Breast epithelium (tissue), 4 donors: Measurements from ENCODE around the gene HKDC1. TPM values are rescaled to one million over a fixed set of nuclear protein-coding genes. Genes with fewer than 3 reads are reported as not detected.

Experiments used
- DNase-seq, 2 donors: peaks; one replicate each; pipeline ENCODE4 v3.0.0-alpha.2; 2019; ENCODE audit warnings: low spot score in 2 of 2
- H3K27ac ChIP-seq, 2 donors: fragments of 200-600 bp; sonication (generic) in 1 of 2; one replicate each; pipeline ENCODE4 v1.5.1; 2016 to 2019; ENCODE audit warnings: mild to moderate bottlenecking in 1 of 2
- H3K27me3 ChIP-seq, 2 donors: fragments of 200-600 bp; sonication (generic) in 1 of 2; one replicate each; pipeline versions ENCODE4 v1.5.1 to v1.6.0; 2017 to 2019; ENCODE audit warnings: control low read depth in 1 of 2, mild to moderate bottlenecking in 1 of 2
- H3K36me3 ChIP-seq: fragments of 200-600 bp; one replicate; pipeline ENCODE4 v1.5.1; 2019
- H3K4me1 ChIP-seq, 2 donors: fragments of 200-600 bp; sonication (generic); one replicate each; pipeline ENCODE4 v1.5.1; 2016 to 2019; ENCODE audit warnings: control low read depth in 1 of 2
- H3K4me3 ChIP-seq, 3 donors: fragments of 200-600 bp; sonication (generic); 1 replicate in 2 of 3; 2 replicates in 1 of 3; pipeline ENCODE4 v1.5.1; 2016 to 2019; ENCODE audit warnings: mild to moderate bottlenecking in 3 of 3, moderate library complexity in 2 of 3
- H3K9me3 ChIP-seq, 2 donors: fragments of 200-600 bp; sonication (generic) in 1 of 2; one replicate each; pipeline ENCODE4 v1.5.1; 2016 to 2019; ENCODE audit warnings: control low read depth in 1 of 2
- CTCF ChIP-seq, 3 donors: fragments of 450-650 bp; IDR thresholded peaks; one replicate each; pipeline ENCODE4 v1.5.1; 2016 to 2017; ENCODE audit warnings: antibody characterized with exemption in 3 of 3, mild to moderate bottlenecking in 3 of 3, moderate library complexity in 3 of 3
- POLR2A ChIP-seq: fragments of 450-650 bp; IDR thresholded peaks from one replicate; pipeline ENCODE4 v1.6.1; 2016; ENCODE audit warnings: antibody characterized with exemption, mild to moderate bottlenecking, moderate library complexity
- POLR2AphosphoS5 ChIP-seq, 3 donors: sonication (generic); formaldehyde crosslinking; IDR thresholded peaks; one replicate each; pipeline ENCODE4 v1.6.1; 2017; ENCODE audit warnings: antibody characterized with exemption in 3 of 3
- intact Hi-C: fragments of 100-400 bp; cut with DNase I; formaldehyde crosslinking; loops from one replicate; pipeline ENCODE4 v1.15.1; 2023; ENCODE audit warnings: low total_unique reads
- total RNA-seq, 3 donors: library from RNA; depleted of rRNA; stranded (reverse); fragments of >200 nt; gene quantifications; one replicate each; pipeline ENCODE4 v1.1.0, GENCODE V29; 2016

Gene HKDC1
- total RNA-seq, 3 donors from 2014 or later: 0.15 to 2.0 TPM; not detected in 1

- H3K9me3 ChIP-seq: no peaks in the 10 kb centered on the region
- H3K27me3 ChIP-seq: no peaks in the 10 kb centered on the region
- H3K36me3 ChIP-seq: no peaks in the 10 kb centered on the region
- no peak overlapping the region for H3K4me3 ChIP-seq
- H3K4me1 ChIP-seq: no peaks in the 10 kb centered on the region
- DNase-seq: no peak
- no peak overlapping the region for H3K27ac ChIP-seq
- no peak for TF ChIP-seq POLR2A
- TF ChIP-seq CTCF (IDR thresholded peaks at IDR 0.05): no peak
- no peak for TF ChIP-seq POLR2AphosphoS5 (IDR thresholded peaks at IDR 0.05)
- intact Hi-C loops: loop anchor here (5.0 kb wide), 1 partner anchor 168 kb away; no protein-coding TSS in a partner anchor
Measured at GRCh38 chr10:69239136-69239535, 19.0 kb downstream of the HKDC1 start.

GRCh38 chr10:69239816-69240434 lies 19.8 kb downstream of the HKDC1 start:
- TF ChIP-seq CTCF (IDR thresholded peaks at IDR 0.05): no peak
- no peak for TF ChIP-seq POLR2A
- TF ChIP-seq POLR2AphosphoS5 (IDR thresholded peaks at IDR 0.05): no peak
- Histone ChIP-seq H3K36me3 (no peaks in the 10 kb centered on the region), H3K4me3 (no peak overlapping the region), H3K27me3 (no peaks in the 10 kb centered on the region), H3K27ac (no peak overlapping the region), H3K9me3 (no peaks in the 10 kb centered on the region), H3K4me1 (no peaks in the 10 kb centered on the region)
- intact Hi-C loops: loop anchor here (5.0 kb wide), 1 partner anchor 167 kb away; no protein-coding TSS in a partner anchor
- DNase-seq: peak in 1 of 2 donors; percentile 44

GRCh38 chr10:69240455-69240854 lies 20.3 kb downstream of the HKDC1 start:
- TF ChIP-seq POLR2AphosphoS5 (IDR thresholded peaks at IDR 0.05): no peak
- TF ChIP-seq CTCF (IDR thresholded peaks at IDR 0.05): no peak
- TF ChIP-seq POLR2A: no peak
- H3K9me3 ChIP-seq: no peaks in the 10 kb centered on the region
- no peak for DNase-seq
- H3K4me1 ChIP-seq: no peaks in the 10 kb centered on the region
- H3K36me3 ChIP-seq: no peaks in the 10 kb centered on the region
- no peak overlapping the region for H3K4me3 ChIP-seq
- no peaks in the 10 kb centered on the region for H3K27me3 ChIP-seq
- intact Hi-C loops: no loop called here
- H3K27ac ChIP-seq: no peak overlapping the region

- H3K27me3 ChIP-seq: no peaks in the 10 kb centered on the region
- intact Hi-C loops: no loop called here
- H3K9me3 ChIP-seq: no peaks in the 10 kb centered on the region
- TF ChIP-seq POLR2A: no peak
- H3K36me3 ChIP-seq: no peaks in the 10 kb centered on the region
- no peak for DNase-seq
- no peak overlapping the region for H3K4me3 ChIP-seq
- no peak overlapping the region for H3K27ac ChIP-seq
- H3K4me1 ChIP-seq: no peaks in the 10 kb centered on the region
Measured at GRCh38 chr10:69241575-69241974, 21.4 kb downstream of the HKDC1 start.

- TF ChIP-seq POLR2AphosphoS5 (IDR thresholded peaks at IDR 0.05) (no peak), POLR2A (no peak), CTCF (IDR thresholded peaks at IDR 0.05) (no peak)
- Histone ChIP-seq H3K36me3 (no peaks in the 10 kb centered on the region), H3K27ac (no peak overlapping the region), H3K4me1 (no peaks in the 10 kb centered on the region), H3K4me3 (no peak overlapping the region), H3K9me3 (no peaks in the 10 kb centered on the region), H3K27me3 (no peaks in the 10 kb centered on the region)
- DNase-seq: no peak
- intact Hi-C loops: no loop called here
Measured at GRCh38 chr10:69242040-69242851, 22.1 kb downstream of the HKDC1 start.
